HepG2 (cell line): ENCODE results near the gene FEV. TPM values are rescaled to one million over a fixed set of nuclear protein-coding genes. Genes with fewer than 3 reads are reported as not detected.

Source experiments
- ARID5B ChIP-seq: IDR thresholded peaks from 2 replicates; pipeline ENCODE4 v1.4.0; 2020; ENCODE audit warnings: mild to moderate bottlenecking, missing genetic modification reagents
- CREB1 ChIP-seq, 2 experiments: fragments of 450-650 bp in 1 of 2; IDR thresholded peaks; 2 replicates each; pipeline ENCODE4 v1.6.1; 2016 to 2017; ENCODE audit warnings: control low read depth in 1 of 2, mild to moderate bottlenecking in 1 of 2, missing compliant biosample characterization in 1 of 2, missing genetic modification characterization in 1 of 2
- EED ChIP-seq: sonication (generic); formaldehyde crosslinking; IDR thresholded peaks from 2 replicates; pipeline ENCODE4 v1.5.0; 2020; ENCODE audit warnings: mild to moderate bottlenecking, missing genetic modification reagents
- FOXJ3 ChIP-seq: sonication (generic); formaldehyde crosslinking; IDR thresholded peaks from 2 replicates; pipeline ENCODE4 v1.4.0; 2020; ENCODE audit warnings: missing genetic modification reagents, mild to moderate bottlenecking, borderline replicate concordance
- GLMP ChIP-seq: sonication (generic); formaldehyde crosslinking; IDR thresholded peaks from 2 replicates; pipeline ENCODE4 v1.9.0; 2021; ENCODE audit warnings: missing genetic modification reagents, mild to moderate bottlenecking, borderline replicate concordance
- HCFC1 ChIP-seq: fragments of 150-350 bp; IDR thresholded peaks from 2 replicates; pipeline ENCODE4 v1.6.1; 2014; ENCODE audit warnings: low read depth, low read length
- HNF4G ChIP-seq, 2 experiments: sonication (generic) in 1 of 2; formaldehyde crosslinking in 1 of 2; IDR thresholded peaks; 2 replicates each; pipeline versions ENCODE4 v1.4.0 to v1.6.1; 2011 to 2020; ENCODE audit warnings: borderline replicate concordance in 2 of 2, low read depth in 2 of 2, mild to moderate bottlenecking in 2 of 2, low read length in 1 of 2, missing genetic modification reagents in 1 of 2, moderate library complexity in 1 of 2
- KMT2A ChIP-seq: sonication (generic); formaldehyde crosslinking; IDR thresholded peaks from 2 replicates; pipeline ENCODE4 v1.4.0; 2020; ENCODE audit warnings: missing genetic modification reagents
- MAFF ChIP-seq: IDR thresholded peaks from 2 replicates; pipeline ENCODE4 v1.6.1; 2011; ENCODE audit warnings: low read depth, low read length, improper control_type of control experiment
- MAFG ChIP-seq: sonication (generic); formaldehyde crosslinking; IDR thresholded peaks from 2 replicates; pipeline ENCODE4 v1.5.1; 2020; ENCODE audit warnings: mild to moderate bottlenecking, missing genetic modification reagents
- NONO ChIP-seq, 2 experiments: fragments of 450-650 bp in 1 of 2; sonication (generic) in 1 of 2; formaldehyde crosslinking in 1 of 2; IDR thresholded peaks in 1 of 2; conservative IDR thresholded peaks in 1 of 2; 2 replicates each; pipeline versions ENCODE4 v1.6.1 to v1.8.0; 2017 to 2022; ENCODE audit warnings: mild to moderate bottlenecking in 1 of 2, missing genetic modification reagents in 1 of 2, moderate library complexity in 1 of 2
- NR2F2 ChIP-seq: IDR thresholded peaks from 2 replicates; pipeline ENCODE4 v1.6.1; 2012; ENCODE audit warnings: low read depth, inconsistent platforms, borderline replicate concordance
- SALL2 ChIP-seq: sonication (generic); formaldehyde crosslinking; IDR thresholded peaks from 2 replicates; pipeline ENCODE4 v1.8.1; 2023; ENCODE audit warnings: mild to moderate bottlenecking, missing genetic modification reagents, inconsistent platforms
- SIX1 ChIP-seq: sonication (generic); formaldehyde crosslinking; IDR thresholded peaks from 2 replicates; pipeline ENCODE4 v1.4.0; 2020; ENCODE audit warnings: missing genetic modification reagents, borderline replicate concordance
- ZNF101 ChIP-seq: sonication (generic); formaldehyde crosslinking; IDR thresholded peaks from 2 replicates; pipeline ENCODE4 v1.4.0; 2020; ENCODE audit warnings: mild to moderate bottlenecking, low read depth, missing genetic modification reagents, borderline replicate concordance
- ZNF484 ChIP-seq: sonication (generic); formaldehyde crosslinking; IDR thresholded peaks from 2 replicates; pipeline ENCODE4 v1.5.1; 2020; ENCODE audit warnings: mild to moderate bottlenecking, low read depth, missing genetic modification reagents, borderline replicate concordance
- ZNF704 ChIP-seq: sonication (generic); formaldehyde crosslinking; IDR thresholded peaks from 2 replicates; pipeline ENCODE4 v1.8.1; 2023; ENCODE audit warnings: mild to moderate bottlenecking, inconsistent platforms, moderate library complexity, missing genetic modification reagents, borderline replicate concordance
- ZNF720 ChIP-seq: sonication (generic); formaldehyde crosslinking; IDR thresholded peaks from 2 replicates; pipeline ENCODE4 v1.4.0; 2020; ENCODE audit warnings: missing genetic modification reagents
- polyA plus RNA-seq, 8 experiments: library from polyadenylated mRNA; depleted of rRNA in 3 of 8; stranded (reverse) in 7 of 8; unstranded in 1 of 8; fragments of >200 nt; fragmentation: Illumina TruSeq in 4 of 8; extraction: Trizol in 4 of 8; gene quantifications; 2 replicates each; pipeline versions ENCODE4 v1.2.1 to v1.2.3, GENCODE V29; 2011 to 2016; ENCODE audit warnings: low read depth in 4 of 8, missing spikeins in 1 of 8, mixed read lengths in 1 of 8; ENCODE audit not compliant: insufficient read depth in 1 of 8
- total RNA-seq, 5 experiments: library from RNA; depleted of rRNA; stranded (reverse); fragments of >200 nt; fragmentation: Illumina TruSeq; extraction: Trizol; gene quantifications; 2 replicates each; pipeline ENCODE4 v1.2.3, GENCODE V29; 2016; ENCODE audit warnings: low read depth in 1 of 5
- TF ChIP-seq, protein P1 (sequence below): sonication (generic); formaldehyde crosslinking; IDR thresholded peaks from 2 replicates; pipeline ENCODE4 v1.4.0; 2020; ENCODE audit warnings: mild to moderate bottlenecking, missing genetic modification reagents

The FEV gene
- total and polyA plus RNA-seq, 2 of the 13 experiments (the other 11 are each of a cell fraction or from before 2014, with no cell fraction given), result not detected

- TF ChIP-seq EED (CRISPR knock-in tag) (no peak), ZNF720 (no peak), ARID5B (CRISPR knock-in tag) (peak; percentile 90), HCFC1 (no peak), CREB1 (IDR thresholded peaks at IDR 0.05) (no peak), CREB1 (CRISPR knock-in tag; IDR thresholded peaks at IDR 0.05) (peak; percentile 51; the same call in 1 of the 2 replicates), HNF4G (IDR thresholded peaks at IDR 0.05; ENCODE audit: borderline replicate concordance, low read depth, low read length) (no peak), HNF4G (CRISPR knock-in tag; IDR thresholded peaks at IDR 0.05; ENCODE audit: borderline replicate concordance, low read depth) (no peak), ZNF484 (no peak), NR2F2 (peak; percentile 57; the same call in 1 of the 2 replicates), SALL2 (CRISPR knock-in tag) (peak; percentile 58; the same call in 1 of the 2 replicates), SIX1 (CRISPR knock-in tag) (no peak), FOXJ3 (CRISPR knock-in tag) (peak; percentile 63; the same call in 1 of the 2 replicates), NONO (IDR thresholded peaks at IDR 0.05) (no peak), NONO (CRISPR knock-in tag; conservative IDR thresholded peaks at IDR 0.05) (peak; percentile 93), ZNF704 (CRISPR knock-in tag) (no peak; the same call in 1 of the 2 replicates), GLMP (CRISPR knock-in tag) (no peak), KMT2A (CRISPR knock-in tag) (no peak), MAFF (no peak), MAFG (CRISPR knock-in tag) (no peak), ZNF101 (CRISPR knock-in tag) (no peak)
- TF ChIP-seq, protein P1, sequence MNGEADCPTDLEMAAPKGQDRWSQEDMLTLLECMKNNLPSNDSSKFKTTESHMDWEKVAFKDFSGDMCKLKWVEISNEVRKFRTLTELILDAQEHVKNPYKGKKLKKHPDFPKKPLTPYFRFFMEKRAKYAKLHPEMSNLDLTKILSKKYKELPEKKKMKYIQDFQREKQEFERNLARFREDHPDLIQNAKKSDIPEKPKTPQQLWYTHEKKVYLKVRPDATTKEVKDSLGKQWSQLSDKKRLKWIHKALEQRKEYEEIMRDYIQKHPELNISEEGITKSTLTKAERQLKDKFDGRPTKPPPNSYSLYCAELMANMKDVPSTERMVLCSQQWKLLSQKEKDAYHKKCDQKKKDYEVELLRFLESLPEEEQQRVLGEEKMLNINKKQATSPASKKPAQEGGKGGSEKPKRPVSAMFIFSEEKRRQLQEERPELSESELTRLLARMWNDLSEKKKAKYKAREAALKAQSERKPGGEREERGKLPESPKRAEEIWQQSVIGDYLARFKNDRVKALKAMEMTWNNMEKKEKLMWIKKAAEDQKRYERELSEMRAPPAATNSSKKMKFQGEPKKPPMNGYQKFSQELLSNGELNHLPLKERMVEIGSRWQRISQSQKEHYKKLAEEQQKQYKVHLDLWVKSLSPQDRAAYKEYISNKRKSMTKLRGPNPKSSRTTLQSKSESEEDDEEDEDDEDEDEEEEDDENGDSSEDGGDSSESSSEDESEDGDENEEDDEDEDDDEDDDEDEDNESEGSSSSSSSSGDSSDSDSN (CRISPR knock-in tag), result peak; percentile 87
Measured at GRCh38 chr2:219001577-219002394, 16.8 kb upstream of the FEV start (continued).
